Heart left ventricle (tissue), 16 donors: ENCODE data around the gene SLC25A28. TPM values are rescaled to one million over a fixed set of nuclear protein-coding genes. Genes with fewer than 3 reads are reported as not detected.

Source experiments
- ATAC-seq, 4 donors: fragments of 200-7000 bp; cut with Tn5 transposase; one replicate each; pipeline ENCODE4 v1.9.1; 2020 to 2022; ENCODE audit warnings: moderate library complexity in 4 of 4, mild to moderate bottlenecking in 3 of 4, moderate number of reproducible peaks in 1 of 4
- DNase-seq, 5 donors: peaks; one replicate each; pipeline ENCODE4 v3.0.0-alpha.2; 2020
- H3K27ac ChIP-seq, 12 donors: fragments of 200-600 bp; sonication (generic) in 4 of 12; one replicate each; pipeline versions ENCODE4 v1.5.0 to v1.8.0; 2016 to 2022; ENCODE audit warnings: mild to moderate bottlenecking in 2 of 12
- H3K27me3 ChIP-seq, 9 donors: fragments of 200-600 bp; sonication (generic) in 2 of 9; one replicate each; pipeline versions ENCODE4 v1.5.1 to v1.8.0; 2016 to 2022; ENCODE audit warnings: mild to moderate bottlenecking in 3 of 9
- H3K36me3 ChIP-seq, 9 donors: fragments of 200-600 bp; sonication (generic) in 2 of 9; one replicate each; pipeline versions ENCODE4 v1.5.0 to v1.8.0; 2018 to 2022; ENCODE audit warnings: mild to moderate bottlenecking in 2 of 9
- H3K4me1 ChIP-seq, 12 donors: fragments of 200-600 bp; sonication (generic) in 4 of 12; one replicate each; pipeline versions ENCODE4 v1.5.0 to v1.8.0; 2016 to 2022; ENCODE audit warnings: mild to moderate bottlenecking in 3 of 12
- H3K4me3 ChIP-seq, 12 donors: fragments of 200-600 bp; sonication (generic) in 4 of 12; one replicate each; pipeline versions ENCODE4 v1.5.0 to v1.8.0; 2017 to 2022; ENCODE audit warnings: mild to moderate bottlenecking in 9 of 12, moderate library complexity in 4 of 12
- H3K9me3 ChIP-seq, 12 donors: fragments of 200-600 bp; sonication (generic) in 4 of 12; one replicate each; pipeline versions ENCODE4 v1.5.0 to v1.8.0; 2016 to 2022; ENCODE audit warnings: mild to moderate bottlenecking in 1 of 12
- POLR2A ChIP-seq, 2 donors: fragments of 450-650 bp; IDR thresholded peaks; one replicate each; pipeline ENCODE4 v1.6.1; 2017; ENCODE audit warnings: antibody characterized with exemption in 2 of 2, mild to moderate bottlenecking in 2 of 2, moderate library complexity in 2 of 2
- WGBS, 4 donors: extraction: QIAGEN DNeasy Blood & Tissue Kit in 2 of 4; methylation state at CpG; one replicate each; pipeline versions ENCODE4 v1.1.5 to v1.1.7; 2013 to 2018; 5-methylcytosine and 5-hydroxymethylcytosine counted together
- intact Hi-C, 10 donors: fragments of 100-400 bp; cut with DNase I; formaldehyde crosslinking; loops; one replicate each; pipeline versions ENCODE4 v1.11.1 to v1.14.2; 2022
- polyA plus RNA-seq, 2 donors: library from polyadenylated mRNA; stranded (reverse); fragments of 200-250 nt; gene quantifications; one replicate each; pipeline ENCODE4 v1.2.3, GENCODE V29; 2013
- total RNA-seq, 9 donors: library from RNA; depleted of rRNA in 2 of 9; stranded (reverse); fragments of >200 nt in 2 of 9; fragmentation: NEBNext Ultra II Directional in 3 of 9; extraction: Animal tissue kit (Norgen Biotek cat#: 25700) in 3 of 9; gene quantifications; one replicate each; pipeline versions ENCODE4 v1.1.0 to v1.2.4, GENCODE V29; 2016 to 2023
- TF ChIP-seq, protein P1 (sequence below), 12 donors: fragments of 200-600 bp; sonication (generic) in 4 of 12; IDR thresholded peaks; one replicate each; pipeline versions ENCODE4 v1.5.0 to v1.8.0; 2018 to 2022; ENCODE audit warnings: antibody characterized with exemption in 12 of 12, mild to moderate bottlenecking in 5 of 12
- donor health status: ischemic (EF 13 %, LVEDD 7.1; RV severe dilation, severe dysfunction).
- donor health status: healthy with polysubstance abuse.
- donor health status: DM: no; HTN: yes; CAD: no.
- donor health status: DM: no; HTN: no; CAD: no.
- donor health status: ischemic (EF 25% LVEDD 6.9; RV normal size, moderate dysfunction).
- donor health status: ischemic (EF 25% LVEDD 5.7; RV mildly dilated, moderate dysfunction).
- donor health status: healthy.
- donor health status: DM: yes; HTN: yes; CAD: no.
- donor health status: ischemic (EF 35%, LVEDD 5.7; RV mildly dilated, moderate dysfunction).
- donor health status: nonischemic (EF 11% LVEDD 7.7; RV severe dilation, severe dysfunction).
- donor health status: DM: yes; HTN: yes; CAD: no.
- donor health status: PGD.
- donor health status: ischemic (EF 29% LVEDD 5.4; RV normal size, mild dysfunction).
- donor health status: nonischemic (EF 23%, LVEDD 6.1; RV moderate dilation, normal function).

SLC25A28 gene
- total and polyA plus RNA-seq, 11 donors = 15.3 to 56.3 (median 34.7) TPM

GRCh38 chr10:99659031-99659867, 39.0 kb upstream of the SLC25A28 start, which contains the start of gene ENTPD7:
Gene ENTPD7 (plus strand): TSS chr10:99659509. CDS start chr10:99659957, 448 bp downstream.
- no peaks in the 10 kb centered on the region for H3K27me3 ChIP-seq
- H3K4me3 ChIP-seq = peak within 1 kb of the TSS; percentile 63 to 98 (median 81)
- H3K9me3 ChIP-seq = no peaks in the 10 kb centered on the region
- peaks cover 0 to 15% (median 8%) of the 10 kb centered on the region in 9 donors for H3K36me3 ChIP-seq
- H3K27ac ChIP-seq = peak within 1 kb of the TSS in 9 of 12 donors; percentile 6 to 77 (median 45)
- 0 to 1% (median 0%) methylated on average over 31 to 71 of the region's 71 CpGs for WGBS, 4 donors
- TF ChIP-seq, protein P1, sequence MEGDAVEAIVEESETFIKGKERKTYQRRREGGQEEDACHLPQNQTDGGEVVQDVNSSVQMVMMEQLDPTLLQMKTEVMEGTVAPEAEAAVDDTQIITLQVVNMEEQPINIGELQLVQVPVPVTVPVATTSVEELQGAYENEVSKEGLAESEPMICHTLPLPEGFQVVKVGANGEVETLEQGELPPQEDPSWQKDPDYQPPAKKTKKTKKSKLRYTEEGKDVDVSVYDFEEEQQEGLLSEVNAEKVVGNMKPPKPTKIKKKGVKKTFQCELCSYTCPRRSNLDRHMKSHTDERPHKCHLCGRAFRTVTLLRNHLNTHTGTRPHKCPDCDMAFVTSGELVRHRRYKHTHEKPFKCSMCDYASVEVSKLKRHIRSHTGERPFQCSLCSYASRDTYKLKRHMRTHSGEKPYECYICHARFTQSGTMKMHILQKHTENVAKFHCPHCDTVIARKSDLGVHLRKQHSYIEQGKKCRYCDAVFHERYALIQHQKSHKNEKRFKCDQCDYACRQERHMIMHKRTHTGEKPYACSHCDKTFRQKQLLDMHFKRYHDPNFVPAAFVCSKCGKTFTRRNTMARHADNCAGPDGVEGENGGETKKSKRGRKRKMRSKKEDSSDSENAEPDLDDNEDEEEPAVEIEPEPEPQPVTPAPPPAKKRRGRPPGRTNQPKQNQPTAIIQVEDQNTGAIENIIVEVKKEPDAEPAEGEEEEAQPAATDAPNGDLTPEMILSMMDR (IDR thresholded peaks at IDR 0.05) = peak in 11 of 12 donors; percentile 14 to 52 (median 36)
- TF ChIP-seq POLR2A (IDR thresholded peaks at IDR 0.05) = peak in 1 of 2 donors; percentile 53
- peak; percentile 99 to 100 (median 100) for ATAC-seq
- H3K4me1 ChIP-seq = peaks cover 0 to 36% (median 17%) of the 10 kb centered on the region in 12 donors
- intact Hi-C loops = loop anchor here in 7 of 10 donors (1.0 to 5.0 kb wide), 3 partner anchors 37 to 39 kb away; partner anchors contain the start of gene SLC25A28 (in 7 of the 7)
- peak; percentile 95 to 97 (median 96) for DNase-seq

DNA sequence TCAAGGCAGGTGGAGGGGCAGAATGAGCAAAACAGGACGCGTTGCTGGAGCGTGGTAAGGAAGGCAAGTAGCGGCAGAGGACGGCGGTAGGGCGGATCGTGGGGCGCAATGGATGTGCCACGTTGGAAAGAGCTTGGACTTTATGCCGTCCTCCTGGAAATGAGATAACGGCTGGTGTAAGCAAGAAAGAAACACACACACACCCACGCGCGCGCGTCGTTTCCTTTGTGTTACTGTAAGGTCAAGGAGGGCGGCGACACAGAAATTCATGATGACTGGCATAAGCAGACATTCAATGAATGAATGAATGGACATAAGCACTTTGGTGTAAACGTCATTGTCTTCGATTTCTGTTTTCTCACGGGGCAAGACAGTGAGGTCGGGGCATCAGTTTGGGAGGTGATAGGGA, 38.4 kb upstream of the SLC25A28 start:
- DNase-seq = peak; percentile 18 to 64 (median 45)
- no peaks in the 10 kb centered on the region for H3K9me3 ChIP-seq
- ATAC-seq = peak in 1 of 4 donors; percentile 43
- peak overlapping the region; percentile 63 to 98 (median 81) for H3K4me3 ChIP-seq
- peaks cover 0 to 36% (median 17%) of the 10 kb centered on the region in 12 donors for H3K4me1 ChIP-seq
- H3K27me3 ChIP-seq = no peaks in the 10 kb centered on the region
- TF ChIP-seq POLR2A (IDR thresholded peaks at IDR 0.05) = no peak
- TF ChIP-seq, protein P1 (IDR thresholded peaks at IDR 0.05) = no peak
- intact Hi-C loops = loop anchor here in 7 of 10 donors (1.0 to 5.0 kb wide), 3 partner anchors 36 to 38 kb away; partner anchors contain the start of gene SLC25A28 (in 7 of the 7)
- peak overlapping the region in 3 of 12 donors; percentile 13 to 59 (median 37) for H3K27ac ChIP-seq
- WGBS, 4 donors = 6 to 9% (median 7%) methylated on average over 24 of the region's 24 CpGs
- H3K36me3 ChIP-seq = peaks cover 0 to 11% (median 4%) of the 10 kb centered on the region in 9 donors

DNA sequence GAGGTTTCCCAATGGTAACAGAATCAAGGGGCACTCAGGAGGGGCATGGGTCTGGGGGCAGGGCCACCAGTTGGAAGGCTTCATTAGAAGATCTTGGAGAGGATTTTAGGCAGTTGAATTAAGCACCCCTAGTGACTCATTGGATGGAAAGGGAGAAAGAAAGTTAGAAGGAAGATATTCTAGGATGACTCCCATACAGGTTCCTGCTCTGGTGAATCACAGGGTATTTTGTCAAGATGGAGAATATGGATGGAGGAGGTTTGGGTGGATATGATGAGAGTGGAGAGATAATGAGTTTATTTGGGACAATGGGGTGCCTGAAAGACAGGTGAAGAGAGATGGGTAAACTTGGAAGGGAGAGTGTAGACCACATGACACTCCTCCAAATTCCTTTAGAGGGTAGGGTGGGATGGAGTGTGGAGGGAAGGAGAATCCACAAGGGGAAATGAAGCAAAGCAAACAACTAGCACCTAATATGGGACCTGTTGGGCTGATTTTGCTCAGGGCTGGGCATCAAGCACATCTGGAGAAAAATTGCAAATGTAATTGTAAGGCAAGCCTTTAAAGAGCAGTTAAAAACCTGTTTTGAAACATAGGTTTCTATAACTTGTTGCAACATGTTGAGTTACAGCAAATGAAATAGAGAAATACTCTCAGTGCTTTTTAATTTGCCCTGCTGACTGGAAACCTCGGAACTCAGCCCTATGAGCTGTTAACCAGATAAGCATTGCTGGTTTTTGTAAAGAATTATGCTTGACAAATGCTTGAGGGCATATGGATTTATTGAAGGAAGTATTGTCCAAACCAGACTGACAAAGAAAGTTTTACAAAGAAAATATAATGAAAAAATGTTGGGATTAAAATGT, 36.2 kb upstream of the SLC25A28 start:
- Histone ChIP-seq H3K36me3 (no peaks in the 10 kb centered on the region), H3K9me3 (no peaks in the 10 kb centered on the region), H3K27me3 (no peaks in the 10 kb centered on the region), H3K27ac (no peak overlapping the region), H3K4me3 (no peak overlapping the region), H3K4me1 (peaks cover 0 to 33% (median 15%) of the 10 kb centered on the region in 12 donors)
- ATAC-seq (no peak), DNase-seq (no peak)
- intact Hi-C loops = loop anchor here in 4 of 10 donors (5.0 kb wide), 1 partner anchor 34 kb away; the partner anchor contains the start of gene SLC25A28 (in 4 of the 4)
- TF ChIP-seq, protein P1 (IDR thresholded peaks at IDR 0.05) = no peak
- no peak for TF ChIP-seq POLR2A (IDR thresholded peaks at IDR 0.05)
- 0 to 48% (median 0%) methylated on average over 1 of the region's 1 CpG for WGBS, 4 donors
